ENCODE measurements around the gene KIF16B. TPM values are rescaled to one million over a fixed set of nuclear protein-coding genes. Genes with fewer than 3 reads are reported as not detected.

The KIF16B gene
- total RNA-seq, 1 donor from 2014 or later, result 27.0 TPM

- no peak overlapping the region for H3K27ac Mint-ChIP-seq (ENCODE audit: unreplicated experiment)
- peak; percentile 19 for TF ChIP-seq CTCF (IDR thresholded peaks at IDR 0.05; ENCODE audit: partially characterized antibody, unreplicated experiment)
- no peak for DNase-seq
- H3K36me3 Mint-ChIP-seq (ENCODE audit: unreplicated experiment), result no peaks in the 10 kb centered on the region
- peaks cover 10% of the 10 kb centered on the region for H3K4me1 Mint-ChIP-seq (ENCODE audit: low read depth, unreplicated experiment)
- H3K9me3 Mint-ChIP-seq (ENCODE audit: unreplicated experiment), result peaks cover 4% of the 10 kb centered on the region
- H3K27me3 Mint-ChIP-seq (ENCODE audit: unreplicated experiment), result peaks cover 3% of the 10 kb centered on the region
- H3K4me3 Mint-ChIP-seq (ENCODE audit: unreplicated experiment), result no peak overlapping the region
Measured at GRCh38 chr20:16352751-16353416, 220.4 kb downstream of the KIF16B start.

GRCh38 chr20:16352321-16352720 lies 220.9 kb downstream of the KIF16B start:
- Mint-ChIP-seq H3K27me3 (ENCODE audit: unreplicated experiment) (peaks cover 3% of the 10 kb centered on the region), H3K9me3 (ENCODE audit: unreplicated experiment) (peaks cover 4% of the 10 kb centered on the region), H3K4me1 (ENCODE audit: low read depth, unreplicated experiment) (peaks cover 10% of the 10 kb centered on the region), H3K27ac (ENCODE audit: unreplicated experiment) (peak overlapping the region; percentile 20), H3K36me3 (ENCODE audit: unreplicated experiment) (no peaks in the 10 kb centered on the region), H3K4me3 (ENCODE audit: unreplicated experiment) (no peak overlapping the region)
- no peak for TF ChIP-seq CTCF (IDR thresholded peaks at IDR 0.05; ENCODE audit: partially characterized antibody, unreplicated experiment)
- DNase-seq, result no peak

GRCh38 chr20:16351415-16351814 lies 221.8 kb downstream of the KIF16B start:
- DNase-seq, result peak; percentile 22
- H3K36me3 Mint-ChIP-seq (ENCODE audit: unreplicated experiment), result no peaks in the 10 kb centered on the region
- no peak overlapping the region for H3K4me3 Mint-ChIP-seq (ENCODE audit: unreplicated experiment)
- H3K27me3 Mint-ChIP-seq (ENCODE audit: unreplicated experiment), result peaks cover 3% of the 10 kb centered on the region
- no peak for TF ChIP-seq CTCF (IDR thresholded peaks at IDR 0.05; ENCODE audit: partially characterized antibody, unreplicated experiment)
- H3K9me3 Mint-ChIP-seq (ENCODE audit: unreplicated experiment), result peaks cover 4% of the 10 kb centered on the region
- peaks cover 16% of the 10 kb centered on the region for H3K4me1 Mint-ChIP-seq (ENCODE audit: low read depth, unreplicated experiment)
- no peak overlapping the region for H3K27ac Mint-ChIP-seq (ENCODE audit: unreplicated experiment)

- no peak for TF ChIP-seq CTCF (IDR thresholded peaks at IDR 0.05; ENCODE audit: partially characterized antibody, unreplicated experiment)
- no peak overlapping the region for H3K27ac Mint-ChIP-seq (ENCODE audit: unreplicated experiment)
- H3K4me1 Mint-ChIP-seq (ENCODE audit: low read depth, unreplicated experiment), result peaks cover 25% of the 10 kb centered on the region
- peaks cover 4% of the 10 kb centered on the region for H3K9me3 Mint-ChIP-seq (ENCODE audit: unreplicated experiment)
- DNase-seq, result no peak
- H3K4me3 Mint-ChIP-seq (ENCODE audit: unreplicated experiment), result no peak overlapping the region
- no peaks in the 10 kb centered on the region for H3K36me3 Mint-ChIP-seq (ENCODE audit: unreplicated experiment)
- H3K27me3 Mint-ChIP-seq (ENCODE audit: unreplicated experiment), result peaks cover 3% of the 10 kb centered on the region
Measured at GRCh38 chr20:16350465-16350864, 222.8 kb downstream of the KIF16B start.

GRCh38 chr20:16349523-16350260 lies 223.6 kb downstream of the KIF16B start:
- Mint-ChIP-seq H3K9me3 (ENCODE audit: unreplicated experiment) (peaks cover 4% of the 10 kb centered on the region), H3K27me3 (ENCODE audit: unreplicated experiment) (peaks cover 3% of the 10 kb centered on the region), H3K36me3 (ENCODE audit: unreplicated experiment) (peaks cover 5% of the 10 kb centered on the region), H3K27ac (ENCODE audit: unreplicated experiment) (no peak overlapping the region), H3K4me1 (ENCODE audit: low read depth, unreplicated experiment) (peaks cover 25% of the 10 kb centered on the region), H3K4me3 (ENCODE audit: unreplicated experiment) (no peak overlapping the region)
- TF ChIP-seq CTCF (IDR thresholded peaks at IDR 0.05; ENCODE audit: partially characterized antibody, unreplicated experiment), result no peak
- DNase-seq, result no peak
